ENCODE measurements around the gene IFIT1.
"Not testable (repeated sequence)": the region's sequence is repeated elsewhere in the genome, so short reads cannot be mapped to it uniquely, and the experiment has no call there.

IFIT1 gene

GRCh38 chr10:89367529-89367928 lies 24.9 kb upstream of the IFIT1 start:
- DNase-seq: peak; percentile 73

- DNase-seq: no peak
Observed at GRCh38 chr10:89368129-89368528, 24.3 kb upstream of the IFIT1 start.

- DNase-seq: no peak
Observed at GRCh38 chr10:89369156-89370105, 23.0 kb upstream of the IFIT1 start.

GRCh38 chr10:89371079-89371478 lies 21.3 kb upstream of the IFIT1 start:
- no peak for DNase-seq

GRCh38 chr10:89371987-89372386 lies 20.4 kb upstream of the IFIT1 start:
- no peak for DNase-seq

DNA sequence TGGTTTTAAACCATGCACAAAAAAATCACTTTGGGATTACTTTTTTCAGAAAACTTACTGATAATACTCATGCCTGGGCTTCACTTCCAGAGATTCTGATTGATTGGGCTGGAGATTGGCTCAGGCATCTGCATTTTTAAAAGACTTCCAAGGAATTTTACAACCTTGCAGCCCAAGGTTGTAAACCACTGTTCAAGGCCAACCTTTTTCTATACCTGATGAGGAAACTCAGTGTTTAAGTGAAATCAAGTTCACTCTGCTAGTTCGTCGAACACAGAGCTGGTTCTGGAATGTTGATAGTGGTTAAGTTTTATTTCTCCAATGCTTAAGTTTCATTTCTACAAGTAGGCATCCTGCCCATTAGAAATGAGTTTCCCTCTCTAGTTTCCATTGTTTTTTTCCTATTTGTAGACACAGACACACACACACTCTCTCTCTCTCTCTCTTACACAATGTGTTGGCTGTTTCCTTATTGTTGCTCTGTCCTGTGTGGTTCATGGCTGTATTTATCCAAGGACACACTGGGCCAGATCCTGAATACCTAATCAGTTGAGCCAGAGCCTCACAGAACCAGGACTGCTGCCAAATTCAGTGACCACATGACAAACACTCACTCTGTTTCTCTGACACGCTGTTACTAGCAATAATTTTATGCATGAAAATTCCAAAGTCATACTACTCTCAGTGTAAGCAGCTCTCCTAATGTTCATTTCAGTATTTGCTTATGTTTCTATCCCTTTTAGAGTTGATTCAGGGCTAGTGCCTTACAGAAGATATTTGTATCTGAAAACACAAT lies 18.3 kb upstream of the IFIT1 start:
- DNase-seq: peak; percentile 59

- no peak for DNase-seq
Observed at GRCh38 chr10:89374713-89375141, 17.7 kb upstream of the IFIT1 start.

GRCh38 chr10:89377705-89378637 lies 14.5 kb upstream of the IFIT1 start, which contains the start of gene IFIT1B:
Gene IFIT1B (plus strand): TSS chr10:89378056. CDS start chr10:89378136, 80 bp downstream.
- DNase-seq: no peak

GRCh38 chr10:89379103-89379502 lies 13.3 kb upstream of the IFIT1 start:
- no peak for DNase-seq

GRCh38 chr10:89382757-89383156 lies 9.7 kb upstream of the IFIT1 start:
- no peak for DNase-seq

DNA sequence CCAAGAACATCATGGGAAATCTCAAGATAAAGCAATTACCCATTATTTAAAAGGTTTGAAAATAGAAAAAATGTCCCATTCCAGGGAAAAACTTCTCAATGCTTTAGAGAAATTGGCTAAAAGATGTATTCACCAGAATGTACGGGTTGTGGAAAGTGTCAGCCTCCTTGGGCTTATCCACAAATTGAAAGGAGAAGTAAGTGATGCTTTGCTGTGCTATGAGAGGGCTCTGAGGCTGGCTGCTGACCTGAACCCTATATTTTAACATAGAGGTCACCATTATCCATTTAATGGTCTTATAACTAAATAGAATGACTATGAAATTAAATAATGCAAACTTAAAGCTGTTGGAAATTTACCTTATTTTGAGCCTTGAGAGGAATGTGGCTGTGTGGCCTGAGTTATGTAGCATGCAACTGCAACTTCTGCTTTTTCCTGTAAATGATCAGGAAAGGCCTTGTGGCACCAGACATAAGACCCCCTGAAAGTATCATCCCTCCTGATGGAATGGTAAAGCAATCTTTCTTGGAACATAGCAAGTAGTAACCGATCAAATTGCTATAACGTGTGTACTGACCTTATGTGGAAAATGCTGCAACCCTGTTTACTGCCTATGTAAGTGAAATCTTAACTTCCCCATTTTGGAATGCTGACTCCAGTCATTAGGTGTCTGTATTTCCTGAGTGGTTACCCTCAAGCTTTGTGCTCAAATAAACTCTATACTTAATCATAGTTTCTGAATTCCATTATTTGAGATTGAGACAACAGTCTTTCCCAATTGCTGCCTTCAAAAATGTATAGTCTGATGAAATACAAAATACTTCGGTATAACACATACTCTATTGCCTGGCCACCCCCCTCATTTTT lies 7.7 kb upstream of the IFIT1 start:
- DNase-seq: no peak

- no peak for DNase-seq
Observed at GRCh38 chr10:89388806-89389205, 3.6 kb upstream of the IFIT1 start.

DNA sequence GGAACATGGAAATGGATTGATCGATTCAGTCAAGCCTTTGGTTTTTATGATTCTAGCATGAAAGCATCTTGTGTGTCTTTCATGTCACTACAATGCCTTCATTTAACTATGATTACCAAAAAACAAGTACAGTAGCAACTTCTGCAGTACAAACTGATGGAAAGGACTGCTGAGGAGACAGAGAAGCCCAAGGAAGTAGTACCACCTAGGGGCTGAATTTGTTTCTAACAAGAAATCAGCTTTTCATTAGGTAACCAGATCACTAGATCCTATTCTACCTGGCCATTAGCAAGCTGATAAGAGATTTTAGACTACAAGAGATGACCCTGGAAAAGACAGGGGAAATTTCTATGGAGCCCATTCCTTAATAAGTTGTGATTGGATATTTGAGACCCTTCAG lies 3.2 kb upstream of the IFIT1 start:
- DNase-seq: no peak

- no peak for DNase-seq
Observed at GRCh38 chr10:89390476-89391225, 1.8 kb upstream of the IFIT1 start.

GRCh38 chr10:89391226-89391576 lies 1.2 kb upstream of the IFIT1 start:
- not testable (repeated sequence) for DNase-seq

DNA sequence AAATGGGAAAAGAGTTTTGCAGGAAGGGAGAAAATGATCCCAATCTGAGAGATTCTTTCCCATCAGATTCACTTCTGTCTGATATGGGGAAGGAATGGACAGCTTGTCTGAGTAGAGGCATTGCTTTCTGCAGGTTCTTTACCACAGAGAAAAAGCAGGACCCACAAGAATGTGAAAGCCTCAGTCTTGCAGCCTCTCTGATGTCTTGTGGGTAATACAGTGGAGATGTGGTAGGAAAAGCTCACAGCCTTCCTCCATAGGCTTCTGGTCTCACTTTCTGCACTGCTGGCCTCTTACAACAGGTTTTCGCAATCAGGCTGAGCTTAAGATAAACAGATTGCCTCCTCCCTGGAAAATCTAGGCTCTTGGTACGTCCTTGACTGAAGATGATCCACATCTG lies 551 bp downstream of the IFIT1 start:
- no peak for DNase-seq

GRCh38 chr10:89393898-89394297 lies 1.5 kb downstream of the IFIT1 start:
- no peak for DNase-seq

GRCh38 chr10:89395141-89395540 lies 2.7 kb downstream of the IFIT1 start:
- no peak for DNase-seq

GRCh38 chr10:89398003-89398749 lies 5.8 kb downstream of the IFIT1 start:
- DNase-seq: no peak

DNA sequence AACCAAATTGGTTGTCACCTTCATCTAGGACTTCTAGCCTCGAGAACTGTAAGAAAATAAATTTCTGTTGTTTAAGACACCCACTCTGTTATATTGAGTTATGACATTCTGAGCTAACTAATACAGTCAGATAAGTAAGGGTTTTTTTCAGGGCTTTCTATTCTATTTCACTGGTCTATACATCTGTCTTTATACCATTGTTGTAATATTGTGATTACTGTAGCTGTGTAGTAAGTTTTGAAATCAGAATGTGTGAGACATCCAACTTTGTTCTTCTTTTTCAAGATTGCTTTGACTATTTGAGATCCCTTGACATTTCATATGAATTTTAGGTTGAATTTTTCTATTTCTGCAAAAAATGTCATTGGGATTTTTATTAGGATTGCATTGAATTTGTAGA lies 7.5 kb downstream of the IFIT1 start:
- no peak for DNase-seq

All from NCI-H774 (cell line).